ENCODE results near the gene KCNJ11. TPM values are rescaled to one million over a fixed set of nuclear protein-coding genes. Genes with fewer than 3 reads are reported as not detected.

Gene KCNJ11
- total and polyA plus RNA-seq, 2 donors (not counting 3 experiments of a cell fraction or from before 2014, with no cell fraction given) = 0.04 TPM; not detected in 1

- FAIRE-seq (no peak), DNase-seq (ENCODE audit: low read depth, low spot score) (no peak)
- no peaks in the 10 kb centered on the region for H3K9me1 ChIP-seq (replicated peaks; ENCODE audit: control insufficient read depth, extremely low read depth, insufficient read depth, low read length)
- H3K4me3 ChIP-seq (replicated peaks in 1 of 3; ENCODE audit: insufficient read depth in 1 of 3, low read depth in 1 of 3, low read length in 3 of 3) = no peak overlapping the region
- H3K27me3 ChIP-seq (ENCODE audit: control insufficient read depth in 2 of 2, insufficient read depth in 2 of 2, low read length in 2 of 2) = peaks cover 0 to 5% of the 10 kb centered on the region in 2 experiments
- no peak overlapping the region for H3K9ac ChIP-seq (replicated peaks; ENCODE audit: extremely low read depth, insufficient read depth, low read length)
- no peaks in the 10 kb centered on the region for H3K36me3 ChIP-seq (ENCODE audit: control insufficient read depth in 2 of 2, extremely low read depth in 1 of 2, insufficient read depth in 2 of 2, low read length in 2 of 2)
- ChIA-PET POLR2A (no interaction called here), CTCF (no interaction called here)
- no peak overlapping the region for H2AFZ ChIP-seq (ENCODE audit: low read depth, low read length)
- H3K27ac ChIP-seq (ENCODE audit: insufficient read depth, low read depth, low read length) = no peak overlapping the region
- no peaks in the 10 kb centered on the region for H3K4me1 ChIP-seq (ENCODE audit: control insufficient read depth, extremely low read depth, insufficient read depth, low read length)
- intact Hi-C loops (cut with micrococcal nuclease) = no loop called here
- BruUV-seq (replicated peaks) = no TSS peak
- no peaks in the 10 kb centered on the region for H3K9me3 ChIP-seq (replicated peaks; ENCODE audit: control insufficient read depth, insufficient read depth, low read length)
- no peak for TF ChIP-seq JUN (IDR thresholded peaks at IDR 0.05; ENCODE audit: borderline replicate concordance, insufficient read depth, insufficient read length, low read depth)
- no peak for TF ChIP-seq POLR2A (IDR thresholded peaks at IDR 0.05; ENCODE audit: low read depth, low read length)
- TF ChIP-seq EZH2 (IDR thresholded peaks at IDR 0.05; ENCODE audit: borderline replicate concordance, low read depth, low read length, severe bottlenecking) = no peak
- TF ChIP-seq MYC (IDR thresholded peaks at IDR 0.05; ENCODE audit: low read depth, low read length) = no peak
- TF ChIP-seq FOS (IDR thresholded peaks at IDR 0.05; ENCODE audit: borderline replicate concordance, insufficient read depth, low read length) = no peak
- no peak for TF ChIP-seq POLR2AphosphoS5 (IDR thresholded peaks at IDR 0.05; ENCODE audit: insufficient read depth, low read depth, low read length)
- no peak for TF ChIP-seq MAX (IDR thresholded peaks at IDR 0.05; ENCODE audit: insufficient read depth, insufficient read length)
- TF ChIP-seq CTCF (IDR thresholded peaks at IDR 0.05; ENCODE audit: extremely low read depth in 1 of 2, insufficient read depth in 1 of 2, low read depth in 1 of 2, low read length in 2 of 2) = no peak
- TF ChIP-seq GATA2 (IDR thresholded peaks at IDR 0.05; ENCODE audit: insufficient read depth, insufficient read length, low read depth, low read length) = no peak
- no peaks in the 10 kb centered on the region for H4K20me1 ChIP-seq (replicated peaks; ENCODE audit: control insufficient read depth, extremely low read depth, insufficient read depth, low read length)
- H3K79me2 ChIP-seq (ENCODE audit: control insufficient read depth, insufficient read depth, low read length) = no peaks in the 10 kb centered on the region
- dilution Hi-C loops (cut with MboI; ENCODE audit: extremely low pct_ligation_motif_present, low sequenced_read_pairs) = no loop called here
- no peak overlapping the region for H3K4me2 ChIP-seq (ENCODE audit: insufficient read depth, low read length)
Measured at GRCh38 chr11:17434108-17434507, 45.6 kb upstream of the KCNJ11 start.

Data from endothelial cell of umbilical vein (primary cell).